OCI-LY1 (cell line): ENCODE data around the gene NTHL1.

Experiments used
- CTCF ChIP-seq: fragments of 200-600 bp; sonication (generic), shearing (Covaris generic); IDR thresholded peaks from 2 replicates; pipeline ENCODE4 v1.5.1; 2017; ENCODE audit warnings: mild to moderate bottlenecking, antibody characterized with exemption, low read length, moderate library complexity, mixed read lengths
- EZH2 ChIP-seq: fragments of 200-600 bp; sonication (generic), shearing (Covaris generic); IDR thresholded peaks from 2 replicates; pipeline ENCODE4 v1.8.0; 2017; ENCODE audit warnings: borderline replicate concordance, mixed run types, mild to moderate bottlenecking, antibody characterized with exemption, low read length, moderate library complexity, mixed read lengths

DNA sequence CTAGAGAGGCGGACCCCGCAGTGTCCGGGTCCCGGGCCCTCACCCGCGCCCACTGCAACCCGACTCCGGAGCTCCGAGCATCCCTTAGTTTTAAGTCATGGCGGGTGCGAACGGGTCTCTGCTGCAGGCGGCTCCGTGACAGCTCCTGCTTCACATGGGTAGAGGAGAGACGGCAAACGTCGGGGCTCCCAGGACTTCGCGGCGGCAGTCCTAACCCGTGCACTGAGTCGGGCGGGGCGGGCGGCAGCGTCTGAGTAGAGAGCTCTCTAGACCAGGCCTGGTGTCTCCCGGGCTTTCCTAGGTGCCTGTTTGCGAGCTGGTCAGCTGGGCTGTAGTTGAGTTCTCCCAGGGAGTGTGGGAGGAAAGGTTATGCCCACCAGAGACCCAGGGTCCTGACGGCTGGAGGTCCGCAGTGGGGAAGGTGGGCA, 496 bp upstream of the NTHL1 start:
- TF ChIP-seq CTCF (no peak), EZH2 (no peak)
